GM18519 (cell line): ENCODE results near the gene DSTN.

Experiments used
- ATAC-seq: cut with Tn5 transposase; IDR thresholded peaks from one replicate; pipeline ENCODE4 v1.9.1; 2021; ENCODE audit warnings: mild to moderate bottlenecking, moderate library complexity; ENCODE audit not compliant: unreplicated experiment, low FRiP score

The DSTN gene

DNA sequence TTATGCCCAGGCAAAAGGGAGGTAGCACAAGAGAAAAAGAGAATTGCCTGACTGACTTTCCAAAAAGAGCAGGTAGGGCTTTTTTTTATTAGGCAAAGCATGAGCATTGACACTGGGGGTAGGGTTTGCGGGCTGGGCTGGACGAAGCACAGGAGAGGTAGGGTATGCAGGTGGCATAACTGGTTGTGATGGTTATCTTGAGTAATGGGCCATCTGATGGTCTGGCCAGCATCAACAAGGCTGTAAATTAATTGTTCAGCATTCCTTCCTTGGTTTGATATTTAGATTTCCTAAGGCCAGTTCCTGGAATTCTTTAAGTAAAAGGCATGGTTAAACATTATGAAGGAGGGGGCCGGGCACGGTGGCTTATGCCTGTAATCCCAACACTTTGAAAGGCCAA is 24.7 kb upstream of the DSTN start:
- no peak for ATAC-seq

DNA sequence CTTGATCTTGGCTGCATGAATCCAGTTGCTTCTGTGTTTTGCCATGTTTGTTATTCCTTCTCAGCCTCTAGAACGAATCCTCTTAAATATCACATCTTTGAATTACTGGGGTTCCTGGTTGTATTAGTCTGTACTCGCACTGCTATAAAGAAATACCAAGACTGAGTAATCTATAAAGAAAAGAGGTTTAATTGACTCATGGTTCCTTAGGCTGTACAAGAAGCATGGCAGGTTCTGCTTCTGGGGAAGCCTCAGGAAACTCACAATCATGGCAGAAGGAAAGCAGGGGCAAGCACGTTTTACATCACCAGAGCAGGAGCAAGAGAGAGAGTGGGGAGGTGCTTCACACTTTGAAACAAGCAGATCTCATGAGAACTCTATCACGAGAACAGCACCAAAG is 20.7 kb upstream of the DSTN start:
- ATAC-seq: no peak

DNA sequence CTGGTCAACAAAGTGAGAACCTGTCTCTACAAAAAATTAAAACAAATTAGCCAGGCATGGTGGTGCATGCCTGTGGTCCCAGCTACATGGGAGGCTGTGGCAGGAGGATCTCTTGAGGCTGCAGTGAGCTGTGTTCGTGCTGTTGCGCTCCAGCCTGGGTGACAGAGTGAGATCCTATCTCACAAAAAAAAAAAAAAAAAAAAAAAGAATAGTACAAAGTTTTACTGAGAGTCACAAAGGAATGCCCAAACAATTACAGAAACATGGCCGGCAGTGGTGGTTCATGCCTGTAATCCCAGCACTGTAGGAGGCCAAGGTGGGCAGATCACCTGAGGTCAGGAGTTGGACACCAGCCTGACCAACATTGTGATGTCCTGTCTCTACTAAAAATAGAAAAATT is 14.8 kb upstream of the DSTN start:
- no peak for ATAC-seq

DNA sequence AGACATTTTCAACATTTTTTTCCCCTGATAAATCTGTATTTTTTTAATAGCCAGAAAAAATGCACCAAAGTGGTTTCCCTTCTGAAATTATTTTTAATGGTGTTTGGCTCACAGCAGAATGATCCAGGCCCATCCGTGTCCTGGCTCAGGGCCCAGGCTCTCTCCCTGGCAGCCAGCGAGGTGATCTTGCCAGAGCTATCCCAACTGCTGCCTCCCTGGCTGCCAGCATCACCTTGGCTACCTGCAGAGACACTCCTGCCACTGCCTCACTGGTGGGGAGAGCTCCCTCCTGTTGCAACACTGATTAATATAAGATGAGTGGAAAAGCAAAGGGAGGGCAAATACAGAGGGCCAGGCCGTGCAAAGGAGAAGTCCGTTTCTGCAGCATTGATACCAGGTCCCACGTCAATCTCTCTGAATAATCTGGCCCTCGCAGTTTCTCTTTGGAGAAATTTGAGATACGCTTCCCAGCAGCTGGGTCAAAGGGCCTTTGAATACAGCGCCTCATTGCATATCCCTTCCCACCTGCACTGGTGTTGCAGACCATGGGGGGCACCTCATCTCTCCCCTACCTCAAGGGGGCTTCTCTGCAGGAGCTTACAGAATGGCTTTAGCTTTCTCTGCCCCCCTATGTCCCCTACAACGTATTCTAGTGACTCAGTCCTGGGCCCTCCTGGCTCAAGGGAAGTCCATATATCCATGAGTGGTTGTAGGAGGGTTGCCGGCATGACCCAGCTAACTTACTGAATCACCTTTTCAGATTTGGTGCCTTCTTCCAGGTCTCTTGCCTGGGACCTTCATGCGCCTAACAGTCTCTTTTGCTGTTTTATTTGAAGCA is 12.8 kb upstream of the DSTN start:
- ATAC-seq: no peak

DNA sequence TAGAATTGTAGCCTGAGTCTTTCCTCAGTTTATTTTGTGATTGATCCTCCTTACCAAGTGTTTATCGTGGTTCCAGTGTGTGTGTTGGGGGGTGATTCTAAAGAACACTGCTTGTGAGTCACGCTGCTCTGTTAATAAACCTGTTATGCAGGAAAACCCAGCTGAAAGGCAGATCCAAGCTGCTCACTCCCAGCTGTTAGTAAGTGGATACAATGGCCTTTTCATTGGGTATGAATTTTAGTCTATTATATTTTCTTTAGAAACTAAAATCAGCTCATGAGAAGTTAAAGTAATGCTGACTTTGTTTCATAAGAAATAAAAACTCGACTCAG is 12.2 kb upstream of the DSTN start:
- ATAC-seq: no peak

DNA sequence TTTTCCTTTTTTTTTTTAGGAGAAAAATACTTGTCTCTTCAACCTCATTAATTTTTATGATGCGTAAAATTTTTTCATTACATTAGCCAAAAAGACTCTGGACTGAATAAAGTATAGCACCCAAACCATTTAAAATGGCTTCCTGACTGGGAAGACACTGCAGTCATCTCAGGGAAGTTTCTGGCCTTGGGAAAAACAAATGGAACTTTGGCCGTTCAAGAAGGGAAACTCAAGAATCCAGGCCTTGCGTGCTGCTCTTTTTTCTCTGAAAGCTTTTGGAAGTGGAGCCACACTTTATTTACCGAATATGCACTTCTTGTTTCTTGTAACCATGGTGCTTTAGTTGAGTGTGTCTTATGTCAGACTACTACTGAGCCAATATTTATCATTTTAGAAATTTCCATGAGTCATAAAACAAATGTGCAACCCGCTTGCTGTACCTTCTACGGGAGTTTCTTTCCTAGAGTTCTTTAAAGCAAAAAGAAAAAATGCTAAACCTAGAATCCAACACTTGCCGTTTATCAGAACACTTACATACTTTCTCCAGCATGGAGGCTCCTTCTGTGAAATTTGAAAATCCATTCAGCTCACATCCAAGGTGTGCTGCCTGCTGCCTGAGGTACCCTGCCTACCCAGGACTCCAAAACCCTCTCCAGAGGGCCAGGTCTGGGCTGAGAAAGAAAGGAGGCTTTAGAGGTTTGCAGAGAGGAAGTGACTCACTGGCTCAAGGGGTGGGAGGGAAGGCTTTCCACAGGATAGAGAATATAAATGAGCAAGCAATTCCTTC is 11.5 kb upstream of the DSTN start:
- ATAC-seq: no peak

DNA sequence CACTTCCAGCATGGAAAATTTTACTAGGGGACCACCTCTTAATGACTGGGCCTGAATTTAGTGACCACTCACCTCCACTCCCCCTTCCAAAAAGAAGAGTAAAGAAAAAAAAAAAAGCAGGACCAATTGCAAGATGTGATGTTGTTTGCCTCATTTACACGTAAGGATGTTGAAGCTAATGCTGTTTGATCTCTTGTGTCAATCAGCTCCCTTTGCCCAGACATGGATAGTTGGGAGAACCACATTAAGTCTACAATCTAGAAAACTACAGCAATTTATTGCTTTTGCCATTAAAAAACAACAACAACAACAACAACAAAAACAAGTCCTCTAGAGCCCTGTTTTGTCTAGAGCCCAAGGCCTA is 11.0 kb upstream of the DSTN start:
- ATAC-seq: no peak

DNA sequence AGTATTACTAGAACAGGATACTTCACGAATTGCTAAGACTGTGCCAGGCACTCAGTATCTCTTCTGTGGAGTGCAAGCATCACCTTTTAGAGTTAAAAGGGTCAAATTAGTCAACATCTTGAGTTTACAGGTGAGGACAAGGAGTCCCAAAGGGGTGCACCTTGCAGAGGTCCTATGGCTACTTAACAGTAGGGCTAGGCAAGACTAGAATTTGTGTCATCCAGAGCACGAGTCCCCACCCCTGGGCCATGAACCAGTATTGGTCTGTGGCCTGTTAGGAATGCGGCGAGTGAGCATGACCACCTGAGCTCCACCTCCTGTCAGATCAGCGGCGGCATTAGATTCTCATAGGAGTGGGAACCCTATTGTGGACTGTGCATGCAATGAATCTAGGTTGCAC is 10.5 kb upstream of the DSTN start:
- ATAC-seq: no peak

DNA sequence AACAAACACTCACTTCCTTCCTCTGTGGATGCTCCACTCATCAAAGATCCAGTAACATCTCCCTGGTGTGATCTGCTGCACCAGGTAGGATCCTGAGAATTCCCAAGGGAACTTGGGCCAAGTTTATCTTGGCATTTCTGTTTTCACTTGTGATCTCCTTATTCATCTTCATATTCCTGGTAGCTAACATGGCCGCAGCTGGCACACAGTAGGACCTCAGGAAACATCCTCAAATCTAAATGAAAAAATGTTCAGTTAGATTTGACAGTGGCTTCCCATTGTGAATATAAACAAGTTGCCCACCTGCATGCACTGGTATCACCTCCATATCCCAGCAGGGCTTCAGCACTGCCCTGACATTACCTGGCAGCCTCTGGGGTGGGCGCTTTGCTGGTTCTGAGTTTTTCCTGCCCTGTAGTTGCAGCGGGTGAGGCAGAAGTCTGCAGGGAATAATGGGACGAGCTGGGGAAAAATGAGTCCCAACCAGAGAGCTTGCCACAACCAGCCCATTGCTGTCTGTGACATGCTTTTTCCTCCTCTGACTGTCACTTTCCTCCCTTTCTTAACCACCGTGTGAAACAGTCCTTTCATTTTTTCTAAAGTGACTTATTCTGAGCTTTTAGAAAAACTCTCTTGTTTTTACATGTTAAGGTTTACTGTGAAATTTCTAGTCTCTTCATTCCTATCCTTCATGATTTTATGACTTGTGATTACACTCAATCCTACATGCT is 9.4 kb upstream of the DSTN start:
- no peak for ATAC-seq

DNA sequence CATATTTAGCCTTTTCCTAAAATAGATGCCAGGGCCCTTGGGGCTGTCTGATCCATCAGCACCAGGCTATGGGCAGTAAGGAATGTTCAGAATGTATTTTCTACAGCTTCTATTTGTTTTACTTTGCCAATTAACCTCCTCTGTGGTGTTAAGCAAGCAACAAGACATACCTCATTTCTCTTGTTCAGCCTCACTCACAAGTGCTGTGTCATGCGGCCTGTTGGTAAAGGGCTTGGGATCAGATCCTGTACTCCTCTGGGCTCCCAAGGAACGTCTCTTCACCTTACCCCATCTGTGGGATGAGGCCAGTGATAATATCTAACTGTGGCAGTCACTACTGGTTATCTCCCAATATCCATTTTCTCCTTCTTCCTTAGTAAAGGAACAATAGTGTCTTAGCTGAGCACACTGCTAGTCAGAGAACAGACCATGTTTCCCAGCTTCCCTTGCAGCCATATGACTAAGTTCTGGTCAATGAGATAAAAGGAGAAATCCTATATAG is 7.0 kb upstream of the DSTN start:
- no peak for ATAC-seq

DNA sequence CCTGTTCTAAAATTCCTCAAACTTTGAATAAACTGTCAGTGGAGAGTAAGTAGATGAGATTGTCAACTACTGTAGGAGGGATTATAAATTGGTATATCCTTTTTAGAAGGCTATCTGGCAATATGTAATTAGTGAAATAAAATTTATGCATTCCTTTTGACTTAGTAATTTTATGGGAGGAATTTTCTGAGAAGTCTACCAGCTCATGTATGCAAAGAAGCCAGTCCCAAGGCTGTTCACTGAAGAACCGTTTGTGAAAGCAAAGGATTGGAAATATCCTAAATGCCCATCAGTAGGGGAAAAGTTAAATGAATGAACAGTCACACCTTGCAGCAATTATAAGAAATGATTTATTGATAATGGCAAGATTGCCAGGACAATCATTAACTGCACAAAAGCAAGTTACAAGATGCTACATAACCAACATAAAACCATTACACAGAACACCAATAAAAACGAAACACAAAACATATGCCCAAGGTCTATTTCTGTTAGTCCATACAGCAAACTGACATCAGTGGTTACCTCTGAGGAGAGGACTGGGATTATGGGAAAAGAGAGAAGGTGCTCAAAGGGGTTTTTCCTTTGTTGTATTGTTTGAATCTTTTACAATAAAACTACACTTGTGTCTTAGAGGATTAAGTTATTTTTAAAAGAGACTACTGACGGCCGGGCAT is 4.6 kb upstream of the DSTN start:
- ATAC-seq: no peak

DNA sequence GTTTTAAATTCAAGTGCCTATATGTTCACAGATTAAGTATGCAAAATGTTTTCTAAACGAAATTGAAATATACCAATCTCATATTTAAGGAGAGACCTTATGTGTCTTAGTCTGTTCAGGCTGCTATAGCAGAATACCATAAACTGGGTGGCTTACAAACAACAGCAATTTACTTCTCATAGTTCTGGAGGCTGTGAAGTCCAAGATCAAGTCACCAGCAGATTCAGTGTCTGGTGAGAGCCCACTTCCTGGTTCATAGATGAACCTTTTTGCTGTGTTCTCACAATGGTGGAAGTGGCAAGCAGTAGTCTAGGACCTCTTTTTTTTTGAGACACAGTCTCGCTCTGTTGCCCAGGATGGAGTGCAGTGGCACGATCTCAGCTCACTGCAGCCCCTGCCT is 3.5 kb upstream of the DSTN start:
- ATAC-seq: no peak

DNA sequence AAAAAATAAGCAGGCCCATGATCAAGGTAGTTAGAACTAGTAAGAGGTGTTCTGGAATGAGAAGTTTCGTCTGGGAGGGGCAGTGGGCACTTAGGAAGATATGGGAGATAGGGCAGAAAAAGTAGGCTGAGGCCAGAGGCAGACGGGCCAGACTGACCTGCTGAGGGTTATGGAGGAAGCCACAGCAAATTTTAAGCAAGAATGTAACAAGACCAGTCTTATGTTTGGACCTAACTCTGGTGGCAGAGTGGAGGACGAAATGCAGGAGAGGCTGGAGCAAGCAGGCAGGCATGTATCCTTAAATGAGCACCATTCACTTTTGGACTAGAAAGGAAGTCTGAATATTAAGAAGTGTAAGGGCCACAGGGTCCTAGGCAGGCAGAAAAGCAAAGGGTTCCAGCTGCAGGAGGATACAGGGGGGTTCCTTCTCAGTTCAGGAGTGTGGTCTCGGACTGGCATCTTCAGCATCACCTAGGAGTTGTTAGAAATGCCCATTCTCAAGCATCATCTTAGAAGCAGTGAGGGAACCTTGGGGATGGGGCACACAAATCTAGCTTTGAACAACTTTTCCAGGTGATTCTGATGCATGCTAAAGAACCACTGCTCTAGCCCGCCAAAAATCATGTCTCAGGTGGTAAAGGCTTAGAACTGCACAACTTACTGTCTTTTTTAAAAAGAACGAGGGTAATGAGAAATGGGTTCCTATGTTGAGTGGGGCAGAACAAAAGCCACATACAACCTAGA is 1.7 kb upstream of the DSTN start:
- no peak for ATAC-seq

DNA sequence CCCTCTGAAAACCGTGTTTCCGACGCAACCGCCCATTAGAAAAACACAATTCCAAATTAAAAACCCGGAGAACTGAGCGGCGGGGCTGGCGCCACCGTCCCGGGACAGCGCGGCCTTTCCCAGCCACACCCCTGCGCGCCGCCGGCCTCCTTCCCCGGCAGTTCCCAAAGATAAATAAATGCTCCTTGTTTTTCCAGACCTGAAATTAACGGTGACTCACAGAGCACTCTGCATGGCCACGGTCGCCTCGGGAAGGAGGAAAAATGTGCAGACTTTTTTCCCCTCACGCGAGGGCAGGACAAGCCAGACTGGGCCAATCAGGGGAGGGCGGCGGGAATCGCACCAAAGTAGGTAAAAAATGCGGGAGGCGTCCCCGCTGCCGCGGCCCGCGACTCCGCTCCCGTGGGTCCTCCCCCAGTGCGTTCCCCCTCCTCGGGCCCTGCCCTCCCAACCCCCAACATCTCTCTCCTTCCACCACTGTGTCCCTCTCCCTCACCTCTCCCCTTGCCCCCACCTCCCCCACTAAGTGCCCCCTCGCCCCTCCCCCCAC is 828 bp upstream of the DSTN start:
- ATAC-seq: no peak

DNA sequence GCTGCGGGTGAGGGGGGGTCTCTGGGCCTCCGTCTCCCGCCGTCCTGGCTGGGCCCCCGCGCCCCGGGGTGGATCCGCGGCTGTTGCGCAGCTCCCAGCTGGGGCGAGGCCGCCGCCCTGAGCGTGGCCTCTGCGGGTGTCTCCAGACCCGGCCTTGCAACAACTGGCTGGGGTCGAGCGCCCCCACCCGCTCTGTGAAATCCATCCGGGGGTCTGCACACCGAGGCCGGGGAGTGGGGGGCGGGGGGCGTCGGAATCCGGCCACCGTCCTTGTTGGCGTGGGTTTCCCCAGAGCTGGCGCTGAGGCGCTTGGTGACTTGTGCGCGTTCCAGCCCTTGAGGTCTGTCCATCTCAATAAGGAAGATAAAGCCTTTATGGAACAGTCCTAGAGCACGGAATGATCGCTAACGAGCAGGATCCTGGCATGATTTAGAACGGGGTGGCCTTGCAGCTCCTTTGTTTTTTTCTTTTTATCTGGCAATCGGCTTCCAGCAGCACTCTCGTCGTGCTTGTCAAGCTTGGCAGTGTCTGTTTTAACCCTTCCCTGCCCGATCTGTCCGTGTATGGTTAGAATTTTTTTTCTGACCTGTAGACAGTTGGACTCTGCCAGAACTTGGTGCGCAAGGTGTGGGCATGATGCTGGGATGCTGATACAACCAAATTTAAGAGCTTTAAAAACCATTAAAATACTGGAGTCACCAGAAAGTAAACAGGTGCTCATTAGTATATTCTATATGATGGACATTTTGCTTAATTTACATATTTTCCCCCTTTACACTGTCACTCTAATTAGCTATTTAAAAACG is 675 bp downstream of the DSTN start:
- ATAC-seq: no peak

DNA sequence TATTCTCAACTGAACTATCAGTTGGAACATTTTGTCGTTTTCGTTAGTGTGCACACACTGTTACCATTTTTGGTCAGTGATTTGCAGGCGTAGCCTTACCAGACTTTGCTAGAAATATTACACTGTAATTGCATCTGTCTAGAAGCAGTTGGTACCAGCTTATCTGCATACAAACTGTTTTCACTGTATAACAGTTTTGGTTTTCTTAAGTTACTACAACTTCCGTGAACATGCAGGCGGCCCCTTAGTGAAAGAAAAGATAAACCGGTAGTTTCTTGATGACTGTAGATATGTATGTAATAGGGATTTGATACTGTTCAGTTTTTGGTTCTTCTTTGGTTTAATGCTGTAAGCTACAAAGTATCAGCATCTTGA is 1.3 kb downstream of the DSTN start:
- no peak for ATAC-seq

DNA sequence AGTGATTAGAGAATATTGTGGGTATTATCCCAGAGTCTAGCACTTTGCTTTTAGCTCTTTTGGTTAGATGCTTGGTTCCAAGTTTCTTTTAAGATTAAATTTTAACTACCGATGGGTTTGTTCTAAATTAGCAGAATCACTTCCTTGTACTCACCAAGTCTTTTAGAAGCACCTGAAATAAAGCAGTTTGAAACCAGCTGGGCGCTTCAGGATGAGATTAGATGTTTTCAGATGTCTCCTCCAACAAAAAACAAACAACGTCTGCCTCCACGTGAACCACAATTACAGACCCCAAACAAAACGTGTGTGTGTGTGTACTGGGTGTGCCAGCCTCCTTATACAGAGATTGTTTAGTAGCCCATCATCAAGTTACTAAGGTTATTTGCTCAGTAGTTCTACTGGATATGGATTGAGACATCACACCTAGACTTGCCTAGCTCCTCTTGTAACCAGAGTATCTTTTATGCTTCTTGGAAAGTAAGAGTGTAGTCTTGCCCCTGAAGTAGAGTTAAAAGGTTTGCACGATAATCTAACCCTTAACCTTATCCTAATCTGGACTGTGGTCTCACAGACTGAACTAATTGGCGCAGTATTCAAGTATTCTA is 2.3 kb downstream of the DSTN start:
- ATAC-seq: no peak

DNA sequence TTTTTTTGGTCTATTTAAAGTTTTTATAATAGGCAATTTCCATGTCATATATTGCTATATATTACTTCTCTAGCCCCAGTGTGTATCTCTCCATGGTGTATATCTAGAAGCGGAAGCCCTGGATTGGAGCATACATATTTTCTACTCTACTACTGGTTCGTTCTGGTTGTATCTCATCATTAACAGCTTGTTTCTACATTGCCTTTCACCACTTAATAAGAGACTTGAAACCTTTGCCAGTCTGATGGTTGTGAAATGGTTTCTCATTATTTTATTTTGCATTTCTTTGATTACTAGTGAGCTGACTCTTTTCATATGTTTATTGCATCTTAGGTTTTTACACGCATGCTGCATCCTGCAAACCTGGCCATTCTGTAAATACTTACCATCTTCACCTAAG is 3.6 kb downstream of the DSTN start:
- ATAC-seq: no peak

DNA sequence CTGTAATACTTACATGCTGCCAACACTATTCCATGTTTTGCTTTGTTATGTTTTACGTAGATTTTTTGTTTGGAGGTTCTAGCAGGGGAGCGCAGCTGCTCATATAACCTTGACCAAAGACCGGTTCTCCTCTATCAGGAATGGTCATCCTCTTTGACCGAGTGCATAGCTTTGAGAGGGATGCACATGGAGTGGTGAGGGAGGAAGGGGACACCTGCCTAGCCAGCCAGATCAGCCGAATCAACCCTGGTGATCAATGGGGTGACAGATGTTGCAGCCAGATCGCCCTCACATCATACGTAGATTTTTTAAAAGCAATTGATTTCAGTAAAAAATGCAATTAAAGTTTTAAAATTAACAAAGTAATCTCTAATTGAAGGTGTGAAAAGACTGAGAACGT is 6.3 kb downstream of the DSTN start:
- no peak for ATAC-seq
